Esophagus muscularis mucosa (tissue), 4 donors: ENCODE measurements around the gene TRIM24.
"Not testable (repeated sequence)": the region's sequence is repeated elsewhere in the genome, so short reads cannot be mapped to it uniquely, and the experiment has no call there.

Experiments used
- EP300 ChIP-seq: sonication (generic); formaldehyde crosslinking; IDR thresholded peaks from one replicate; pipeline ENCODE4 v1.6.1; 2017; ENCODE audit warnings: antibody characterized with exemption
- POLR2AphosphoS5 ChIP-seq, 2 donors: sonication (generic); formaldehyde crosslinking; IDR thresholded peaks; one replicate each; pipeline ENCODE4 v1.6.1; 2017; ENCODE audit warnings: antibody characterized with exemption in 2 of 2
- TF ChIP-seq, protein P1 (sequence below), 3 experiments: fragments of 200-600 bp in 2 of 3; fragments of 450-650 bp in 1 of 3; sonication (generic) in 2 of 3; IDR thresholded peaks; one replicate each; pipeline ENCODE4 v1.5.1; 2017 to 2019; ENCODE audit warnings: antibody characterized with exemption in 3 of 3, mild to moderate bottlenecking in 2 of 3, moderate library complexity in 1 of 3

- TF ChIP-seq, protein P1, sequence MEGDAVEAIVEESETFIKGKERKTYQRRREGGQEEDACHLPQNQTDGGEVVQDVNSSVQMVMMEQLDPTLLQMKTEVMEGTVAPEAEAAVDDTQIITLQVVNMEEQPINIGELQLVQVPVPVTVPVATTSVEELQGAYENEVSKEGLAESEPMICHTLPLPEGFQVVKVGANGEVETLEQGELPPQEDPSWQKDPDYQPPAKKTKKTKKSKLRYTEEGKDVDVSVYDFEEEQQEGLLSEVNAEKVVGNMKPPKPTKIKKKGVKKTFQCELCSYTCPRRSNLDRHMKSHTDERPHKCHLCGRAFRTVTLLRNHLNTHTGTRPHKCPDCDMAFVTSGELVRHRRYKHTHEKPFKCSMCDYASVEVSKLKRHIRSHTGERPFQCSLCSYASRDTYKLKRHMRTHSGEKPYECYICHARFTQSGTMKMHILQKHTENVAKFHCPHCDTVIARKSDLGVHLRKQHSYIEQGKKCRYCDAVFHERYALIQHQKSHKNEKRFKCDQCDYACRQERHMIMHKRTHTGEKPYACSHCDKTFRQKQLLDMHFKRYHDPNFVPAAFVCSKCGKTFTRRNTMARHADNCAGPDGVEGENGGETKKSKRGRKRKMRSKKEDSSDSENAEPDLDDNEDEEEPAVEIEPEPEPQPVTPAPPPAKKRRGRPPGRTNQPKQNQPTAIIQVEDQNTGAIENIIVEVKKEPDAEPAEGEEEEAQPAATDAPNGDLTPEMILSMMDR (IDR thresholded peaks at IDR 0.05): not testable (repeated sequence)
- TF ChIP-seq EP300; POLR2AphosphoS5 (IDR thresholded peaks at IDR 0.05): not testable (repeated sequence)
These were observed 6.2 kb downstream of the TRIM24 start for GRCh38 chr7:138466069-138466756.
